Stimulated activated CD8-positive, alpha-beta memory T cell treated with anti-CD3 and anti-CD28 coated beads, Interleukin-2, amount 100 ng/mL, for 48 hours (primary cell): ENCODE results near the gene ACBD3.

Experiments used
- DNase-seq, 2 donors: peaks; one replicate each; pipeline ENCODE4 v3.0.0-alpha.2; 2020; ENCODE audit warnings: low read depth in 2 of 2

ACBD3 gene

GRCh38 chr1:226201029-226201593, 14.6 kb upstream of the ACBD3 start:
- DNase-seq: no peak

- DNase-seq: no peak
Observed at GRCh38 chr1:226199971-226200370, 13.4 kb upstream of the ACBD3 start.

GRCh38 chr1:226195144-226195543, 8.6 kb upstream of the ACBD3 start:
- no peak for DNase-seq

- no peak for DNase-seq
Observed at GRCh38 chr1:226187380-226187779, 839 bp upstream of the ACBD3 start.

GRCh38 chr1:226187019-226187322, 430 bp upstream of the ACBD3 start:
- no peak for DNase-seq

GRCh38 chr1:226185141-226186036, 1.2 kb downstream of the ACBD3 start:
- no peak for DNase-seq

GRCh38 chr1:226181996-226182714, 4.4 kb downstream of the ACBD3 start:
- DNase-seq: no peak

GRCh38 chr1:226176870-226177269, 9.7 kb downstream of the ACBD3 start:
- no peak for DNase-seq

- DNase-seq: no peak
Observed at GRCh38 chr1:226172589-226172988, 14.0 kb downstream of the ACBD3 start.

GRCh38 chr1:226166341-226166740, 20.2 kb downstream of the ACBD3 start:
- no peak for DNase-seq

GRCh38 chr1:226164154-226164553, 22.4 kb downstream of the ACBD3 start:
- no peak for DNase-seq

- DNase-seq: no peak
Observed at GRCh38 chr1:226162898-226163297, 23.6 kb downstream of the ACBD3 start.

- no peak for DNase-seq
Observed at GRCh38 chr1:226158983-226159382, 27.6 kb downstream of the ACBD3 start.

GRCh38 chr1:226158457-226158856, 28.1 kb downstream of the ACBD3 start:
- DNase-seq: no peak

- no peak for DNase-seq
Observed at GRCh38 chr1:226157761-226158316, 28.7 kb downstream of the ACBD3 start.

GRCh38 chr1:226154593-226154992, 31.9 kb downstream of the ACBD3 start:
- DNase-seq: no peak

GRCh38 chr1:226149806-226150205, 36.7 kb downstream of the ACBD3 start:
- no peak for DNase-seq

GRCh38 chr1:226148121-226148648, 38.4 kb downstream of the ACBD3 start:
- DNase-seq: no peak

GRCh38 chr1:226144045-226144444, 42.5 kb downstream of the ACBD3 start:
- DNase-seq: no peak

GRCh38 chr1:226135709-226136108, 50.8 kb downstream of the ACBD3 start:
- no peak for DNase-seq

GRCh38 chr1:226135059-226135651, 51.4 kb downstream of the ACBD3 start:
- no peak for DNase-seq
